Progenitor cell of endocrine pancreas (in vitro differentiated cells): ENCODE measurements around the gene USF2. TPM values are rescaled to one million over a fixed set of nuclear protein-coding genes. Genes with fewer than 3 reads are reported as not detected.

Source experiments
- DNase-seq: peaks from one replicate; pipeline ENCODE4 v3.0.0; 2021; ENCODE audit warnings: low spot score; ENCODE audit not compliant: unreplicated experiment
- H3K27ac Mint-ChIP-seq: 2 replicates; pipeline ENCODE4 v1.8.0; 2021; ENCODE audit warnings: mild to moderate bottlenecking, moderate library complexity, mixed read lengths
- H3K27me3 Mint-ChIP-seq: 2 replicates; pipeline ENCODE4 v1.8.0; 2021; ENCODE audit warnings: mixed read lengths
- H3K36me3 Mint-ChIP-seq: 2 replicates; pipeline ENCODE4 v1.8.0; 2022; ENCODE audit warnings: mixed read lengths; ENCODE audit not compliant: insufficient read depth
- H3K4me1 Mint-ChIP-seq: 2 replicates; pipeline ENCODE4 v1.8.0; 2021; ENCODE audit warnings: low read depth, mixed read lengths
- H3K4me3 Mint-ChIP-seq: 2 replicates; pipeline ENCODE4 v1.8.0; 2021; ENCODE audit warnings: low read depth, mild to moderate bottlenecking, moderate library complexity, mixed read lengths
- H3K9me3 Mint-ChIP-seq: 2 replicates; pipeline ENCODE4 v1.8.0; 2021; ENCODE audit warnings: low read depth, mixed read lengths
- total RNA-seq: library from RNA; stranded (reverse); gene quantifications from 2 replicates; pipeline ENCODE4 v1.2.1, GENCODE V29; 2021
- TF ChIP-seq, protein P1 (sequence below): fragments of 200-600 bp; sonication (generic); IDR thresholded peaks from one replicate; pipeline ENCODE4 v1.5.0; 2021; ENCODE audit warnings: antibody characterized with exemption, mild to moderate bottlenecking; ENCODE audit not compliant: unreplicated experiment

Gene USF2
- total RNA-seq, 1 donor from 2014 or later = 126 TPM

DNA sequence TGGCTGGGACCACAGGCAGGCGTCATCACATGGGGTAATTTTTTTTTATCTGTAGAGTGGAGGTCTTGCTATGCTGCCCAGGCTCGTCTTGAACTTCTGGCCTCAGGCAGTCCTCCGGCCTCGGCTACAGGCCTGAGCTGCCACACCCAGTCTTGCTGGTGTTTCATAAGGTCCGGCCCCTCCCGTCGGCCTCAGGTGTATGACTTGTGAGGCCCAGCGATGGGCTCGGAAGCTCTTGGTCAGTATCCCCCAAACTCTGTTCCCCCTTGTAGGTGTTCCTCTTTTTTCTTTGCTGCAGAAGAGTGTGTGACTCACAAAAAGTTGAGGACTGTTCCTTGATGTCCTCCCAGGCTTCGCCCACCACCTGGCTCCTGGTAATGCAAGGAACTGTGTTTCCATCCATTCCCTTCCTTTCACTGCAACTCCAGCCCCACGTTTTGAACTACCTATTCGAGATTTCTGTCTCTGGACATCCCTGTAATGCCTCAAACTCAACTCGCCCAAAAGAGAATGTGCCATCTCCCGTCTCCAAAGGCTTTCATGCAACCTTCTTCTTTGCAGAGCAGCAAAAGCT lies 5.0 kb downstream of the USF2 start:
- H3K9me3 Mint-ChIP-seq = no peaks in the 10 kb centered on the region
- TF ChIP-seq, protein P1, sequence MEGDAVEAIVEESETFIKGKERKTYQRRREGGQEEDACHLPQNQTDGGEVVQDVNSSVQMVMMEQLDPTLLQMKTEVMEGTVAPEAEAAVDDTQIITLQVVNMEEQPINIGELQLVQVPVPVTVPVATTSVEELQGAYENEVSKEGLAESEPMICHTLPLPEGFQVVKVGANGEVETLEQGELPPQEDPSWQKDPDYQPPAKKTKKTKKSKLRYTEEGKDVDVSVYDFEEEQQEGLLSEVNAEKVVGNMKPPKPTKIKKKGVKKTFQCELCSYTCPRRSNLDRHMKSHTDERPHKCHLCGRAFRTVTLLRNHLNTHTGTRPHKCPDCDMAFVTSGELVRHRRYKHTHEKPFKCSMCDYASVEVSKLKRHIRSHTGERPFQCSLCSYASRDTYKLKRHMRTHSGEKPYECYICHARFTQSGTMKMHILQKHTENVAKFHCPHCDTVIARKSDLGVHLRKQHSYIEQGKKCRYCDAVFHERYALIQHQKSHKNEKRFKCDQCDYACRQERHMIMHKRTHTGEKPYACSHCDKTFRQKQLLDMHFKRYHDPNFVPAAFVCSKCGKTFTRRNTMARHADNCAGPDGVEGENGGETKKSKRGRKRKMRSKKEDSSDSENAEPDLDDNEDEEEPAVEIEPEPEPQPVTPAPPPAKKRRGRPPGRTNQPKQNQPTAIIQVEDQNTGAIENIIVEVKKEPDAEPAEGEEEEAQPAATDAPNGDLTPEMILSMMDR = no peak
- H3K4me1 Mint-ChIP-seq = peaks cover 2% of the 10 kb centered on the region
- no peak overlapping the region for H3K27ac Mint-ChIP-seq
- no peaks in the 10 kb centered on the region for H3K27me3 Mint-ChIP-seq
- no peak for DNase-seq
- H3K36me3 Mint-ChIP-seq = peaks cover 19% of the 10 kb centered on the region
- H3K4me3 Mint-ChIP-seq = no peak overlapping the region

DNA sequence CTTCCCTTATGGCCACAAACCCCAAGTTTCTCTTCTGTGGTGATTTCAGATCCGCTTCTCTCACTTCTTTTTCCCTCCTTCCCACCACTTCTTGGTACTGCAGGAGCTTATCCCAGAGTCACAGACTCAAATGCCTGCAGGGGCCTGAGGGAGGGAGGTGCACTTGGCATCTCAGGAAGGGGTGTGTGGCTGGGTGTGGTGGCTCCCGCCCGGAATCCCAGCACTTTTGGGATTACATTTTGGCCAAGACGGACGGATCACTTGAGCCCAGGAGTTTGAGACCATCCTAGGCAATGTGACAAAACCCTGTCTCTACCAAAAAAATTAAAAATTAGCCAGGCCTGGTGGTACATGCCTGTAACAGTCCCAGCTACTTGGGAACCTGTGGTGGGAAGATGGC lies 5.6 kb downstream of the USF2 start:
- peaks cover 20% of the 10 kb centered on the region for H3K36me3 Mint-ChIP-seq
- peaks cover 2% of the 10 kb centered on the region for H3K4me1 Mint-ChIP-seq
- no peaks in the 10 kb centered on the region for H3K9me3 Mint-ChIP-seq
- TF ChIP-seq, protein P1 = no peak
- H3K4me3 Mint-ChIP-seq = no peak overlapping the region
- H3K27me3 Mint-ChIP-seq = no peaks in the 10 kb centered on the region
- no peak overlapping the region for H3K27ac Mint-ChIP-seq
- no peak for DNase-seq

DNA sequence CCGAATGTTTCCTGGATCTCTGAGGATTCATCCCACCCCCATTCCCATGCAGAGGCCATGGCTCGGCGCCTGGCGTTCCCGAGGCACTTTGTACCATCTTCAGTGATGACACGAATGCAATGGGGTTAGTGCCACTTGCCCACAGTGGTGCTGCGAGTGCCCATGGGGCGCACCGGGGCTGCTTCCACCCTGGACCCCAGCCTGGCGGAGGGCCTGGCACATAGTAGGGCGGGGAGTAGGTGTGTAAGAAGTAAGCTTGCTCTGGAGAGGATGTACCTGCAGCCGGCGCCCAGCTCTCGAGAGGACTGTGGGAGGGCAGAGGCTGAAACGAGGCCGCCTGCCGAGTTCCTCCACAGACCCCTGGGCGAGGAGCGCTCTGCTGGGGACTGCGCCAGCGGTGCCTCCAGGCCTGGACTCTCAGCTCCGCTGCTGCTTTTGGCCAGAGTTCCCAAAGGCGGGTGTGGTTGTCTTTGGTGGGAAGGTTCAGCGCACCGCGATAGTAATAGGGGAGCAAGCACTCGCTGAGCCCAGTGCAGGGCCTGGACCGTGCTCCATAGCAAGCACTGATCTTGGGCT lies 8.0 kb downstream of the USF2 start:
- H3K27ac Mint-ChIP-seq = peak overlapping the region; percentile 33
- H3K9me3 Mint-ChIP-seq = no peaks in the 10 kb centered on the region
- no peaks in the 10 kb centered on the region for H3K4me1 Mint-ChIP-seq
- H3K27me3 Mint-ChIP-seq = no peaks in the 10 kb centered on the region
- TF ChIP-seq, protein P1 = no peak
- DNase-seq = no peak
- no peak overlapping the region for H3K4me3 Mint-ChIP-seq
- peaks cover 18% of the 10 kb centered on the region for H3K36me3 Mint-ChIP-seq

DNA sequence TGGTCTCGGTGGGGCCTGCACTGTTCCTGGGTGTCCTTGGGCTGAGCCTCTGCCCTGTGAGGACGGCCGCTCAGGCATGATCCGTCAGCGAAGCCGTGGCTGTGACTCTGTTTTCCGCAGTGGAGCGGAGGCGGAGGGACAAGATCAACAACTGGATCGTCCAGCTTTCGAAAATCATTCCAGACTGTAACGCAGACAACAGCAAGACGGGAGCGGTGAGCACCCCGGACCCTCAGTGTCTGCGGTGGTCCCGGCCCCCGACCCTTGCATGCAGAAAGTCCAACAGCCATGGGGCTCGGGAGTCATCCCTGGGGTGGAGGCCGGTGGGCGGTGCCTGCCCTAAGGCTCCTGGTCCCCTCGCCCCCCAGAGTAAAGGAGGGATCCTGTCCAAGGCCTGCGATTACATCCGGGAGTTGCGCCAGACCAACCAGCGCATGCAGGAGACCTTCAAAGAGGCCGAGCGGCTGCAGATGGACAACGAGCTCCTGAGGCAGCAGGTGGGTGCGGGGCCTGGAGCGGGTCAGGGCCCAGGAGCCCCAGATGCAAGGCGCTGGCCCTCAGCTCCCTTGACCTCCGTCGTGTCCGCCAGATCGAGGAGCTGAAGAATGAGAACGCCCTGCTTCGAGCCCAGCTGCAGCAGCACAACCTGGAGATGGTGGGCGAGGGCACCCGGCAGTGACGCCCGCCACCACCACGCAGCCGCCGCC lies 10.0 kb downstream of the USF2 start:
- H3K4me3 Mint-ChIP-seq = no peak overlapping the region
- peaks cover 11% of the 10 kb centered on the region for H3K27me3 Mint-ChIP-seq
- no peak for DNase-seq
- TF ChIP-seq, protein P1 = no peak
- H3K27ac Mint-ChIP-seq = no peak overlapping the region
- H3K4me1 Mint-ChIP-seq = peaks cover 2% of the 10 kb centered on the region
- H3K9me3 Mint-ChIP-seq = no peaks in the 10 kb centered on the region
- H3K36me3 Mint-ChIP-seq = peaks cover 11% of the 10 kb centered on the region

DNA sequence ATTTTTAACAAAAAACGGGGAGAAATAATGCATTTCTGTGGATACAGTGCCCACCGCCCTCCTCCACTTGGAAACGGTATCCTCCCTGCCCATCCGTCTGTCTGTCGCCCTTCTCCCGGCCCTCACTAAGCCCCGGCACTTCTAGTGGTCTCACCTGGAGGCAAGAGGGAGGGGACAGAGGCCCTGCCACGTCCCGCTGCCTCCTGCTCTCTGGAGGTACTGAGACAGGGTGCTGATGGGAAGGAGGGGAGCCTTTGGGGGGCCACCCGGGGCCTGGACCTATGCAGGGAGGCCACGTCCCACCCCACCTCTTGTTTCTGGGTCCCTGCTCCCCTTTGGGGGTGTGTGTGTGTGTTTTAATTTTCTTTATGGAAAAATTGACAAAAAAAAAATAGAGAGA lies 10.6 kb downstream of the USF2 start:
- peaks cover 11% of the 10 kb centered on the region for H3K36me3 Mint-ChIP-seq
- no peak for DNase-seq
- no peak overlapping the region for H3K27ac Mint-ChIP-seq

More for the DNA sequence above, 10.6 kb downstream of the USF2 start:
- TF ChIP-seq, protein P1 = no peak
- Mint-ChIP-seq H3K27me3 (peaks cover 11% of the 10 kb centered on the region), H3K9me3 (no peaks in the 10 kb centered on the region), H3K4me1 (peaks cover 2% of the 10 kb centered on the region), H3K4me3 (no peak overlapping the region)
